GM19467 (cell line): ENCODE results near the gene RPAP3.

Source experiments
- ATAC-seq: cut with Tn5 transposase; IDR thresholded peaks from one replicate; pipeline ENCODE4 v1.9.1; 2021; ENCODE audit warnings: mild to moderate bottlenecking, moderate library complexity; ENCODE audit not compliant: unreplicated experiment

The RPAP3 gene, protein sequence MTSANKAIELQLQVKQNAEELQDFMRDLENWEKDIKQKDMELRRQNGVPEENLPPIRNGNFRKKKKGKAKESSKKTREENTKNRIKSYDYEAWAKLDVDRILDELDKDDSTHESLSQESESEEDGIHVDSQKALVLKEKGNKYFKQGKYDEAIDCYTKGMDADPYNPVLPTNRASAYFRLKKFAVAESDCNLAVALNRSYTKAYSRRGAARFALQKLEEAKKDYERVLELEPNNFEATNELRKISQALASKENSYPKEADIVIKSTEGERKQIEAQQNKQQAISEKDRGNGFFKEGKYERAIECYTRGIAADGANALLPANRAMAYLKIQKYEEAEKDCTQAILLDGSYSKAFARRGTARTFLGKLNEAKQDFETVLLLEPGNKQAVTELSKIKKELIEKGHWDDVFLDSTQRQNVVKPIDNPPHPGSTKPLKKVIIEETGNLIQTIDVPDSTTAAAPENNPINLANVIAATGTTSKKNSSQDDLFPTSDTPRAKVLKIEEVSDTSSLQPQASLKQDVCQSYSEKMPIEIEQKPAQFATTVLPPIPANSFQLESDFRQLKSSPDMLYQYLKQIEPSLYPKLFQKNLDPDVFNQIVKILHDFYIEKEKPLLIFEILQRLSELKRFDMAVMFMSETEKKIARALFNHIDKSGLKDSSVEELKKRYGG

DNA sequence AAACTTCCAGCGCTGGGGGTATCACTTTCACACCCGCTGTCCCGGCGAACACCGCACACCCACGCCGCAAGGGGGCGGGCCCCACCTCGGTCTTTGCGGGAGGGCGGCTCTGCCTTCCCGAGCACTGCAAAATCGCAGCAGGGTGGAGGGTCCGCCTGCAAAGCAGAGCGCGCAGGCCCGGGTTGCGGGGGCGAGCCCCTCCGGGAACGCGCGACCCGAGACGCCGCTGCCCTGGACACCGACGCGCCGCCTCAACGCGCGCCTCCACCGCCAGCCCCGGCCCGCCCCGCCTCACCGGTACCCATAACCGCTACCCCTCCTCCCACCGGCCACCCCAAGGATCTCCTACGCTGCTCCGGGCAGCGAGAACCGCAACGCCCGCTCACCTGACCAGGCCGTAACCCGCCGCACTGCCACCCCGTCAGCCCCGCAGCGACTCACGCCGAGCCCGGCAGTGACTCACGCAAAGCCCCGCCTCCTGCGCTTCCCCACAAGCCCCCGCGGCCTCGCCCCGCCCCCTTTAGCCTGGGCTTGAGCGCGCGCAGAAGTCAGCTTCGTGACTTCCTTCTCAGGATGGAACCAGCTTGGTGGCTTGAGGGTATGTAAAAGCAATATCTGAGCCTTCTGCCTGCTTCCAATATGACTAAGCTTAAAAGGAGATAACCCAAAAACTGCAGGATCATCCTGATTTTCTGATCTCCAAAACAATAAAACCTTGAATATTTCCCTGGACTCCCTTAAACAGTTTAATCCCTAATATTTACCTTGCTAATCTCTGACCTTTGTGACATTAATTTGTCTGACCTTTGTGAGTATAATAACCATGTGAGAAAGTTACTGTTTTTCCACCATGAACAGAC, at the start of gene RPAP3:
TSS of gene RPAP3 (minus strand) at position 465 of the 860 bp plus-strand sequence. CDS start 3,190 bp downstream, outside the sequence.
- ATAC-seq, result peak; percentile 78

- ATAC-seq, result no peak
Measured at GRCh38 chr12:47754881-47755280, 49.1 kb upstream of the RPAP3 start.

GRCh38 chr12:47754126-47754525, 48.3 kb upstream of the RPAP3 start:
- ATAC-seq, result no peak

DNA sequence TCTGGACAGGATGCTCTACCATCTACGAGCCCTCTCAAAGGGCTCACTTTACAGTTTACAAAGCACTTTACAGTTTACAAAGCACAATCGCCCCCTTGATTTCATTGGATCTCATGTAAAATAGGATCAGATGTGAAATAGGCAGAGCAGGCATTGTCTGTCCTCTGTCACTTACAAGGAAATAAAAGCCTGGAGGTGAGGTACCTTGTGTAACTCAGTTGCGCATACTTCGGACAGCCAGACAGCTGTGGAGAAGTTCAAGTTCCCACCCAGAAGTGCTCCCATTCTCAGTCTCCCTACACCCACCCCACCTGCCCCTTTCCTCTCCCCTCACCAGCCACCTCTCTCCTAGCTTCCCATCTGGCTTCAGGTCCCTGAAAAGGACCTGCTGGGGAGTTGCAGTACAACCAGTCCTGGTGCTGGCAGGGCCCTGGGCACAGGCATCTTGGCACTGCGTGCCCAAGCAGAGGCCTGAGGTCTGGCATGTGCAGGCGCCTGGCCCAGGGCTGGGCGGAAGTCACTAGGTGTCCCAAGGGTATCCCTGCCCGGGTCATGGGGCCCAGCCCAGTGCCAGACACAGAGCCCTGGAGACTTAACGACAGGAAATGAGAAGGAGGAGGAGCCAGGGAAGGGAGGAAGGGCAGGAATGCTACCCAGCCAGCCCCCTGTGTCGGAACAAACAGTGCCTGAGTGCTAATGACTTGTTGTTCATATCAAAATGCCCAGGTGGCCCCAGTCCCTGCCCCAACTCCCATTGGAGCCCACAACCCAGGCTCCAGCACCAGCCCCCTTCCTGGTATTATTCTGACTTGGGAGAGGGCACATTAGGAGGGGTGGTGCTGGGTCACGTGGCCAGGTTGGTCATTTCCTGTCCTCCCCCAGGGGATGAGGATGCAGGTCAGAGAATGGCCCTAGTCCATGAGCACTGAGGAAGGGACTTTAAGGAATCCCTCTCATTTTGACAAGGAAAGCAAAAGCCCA, 47.5 kb upstream of the RPAP3 start:
- ATAC-seq, result peak; percentile 38

GRCh38 chr12:47752552-47752951, 46.7 kb upstream of the RPAP3 start:
- no peak for ATAC-seq

DNA sequence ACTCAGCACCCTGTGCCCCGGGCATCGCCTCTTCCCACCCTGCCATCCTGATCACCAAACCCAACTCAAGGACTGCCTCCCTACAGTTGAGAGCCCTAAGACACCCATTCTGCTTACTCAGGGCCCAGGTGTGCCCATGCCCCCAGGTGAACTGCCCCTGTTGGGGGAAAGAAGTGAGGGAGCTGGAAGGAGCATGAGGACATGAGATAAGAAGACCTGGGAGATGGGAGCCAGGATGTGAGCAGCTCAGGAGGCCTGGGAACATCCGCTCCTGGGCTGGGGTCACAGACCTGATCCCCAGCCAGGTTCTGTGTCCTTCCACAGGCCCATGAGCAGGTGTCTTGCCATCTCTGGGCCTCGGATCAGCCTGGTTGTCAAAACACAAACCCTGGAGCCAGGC, 46.3 kb upstream of the RPAP3 start:
- no peak for ATAC-seq

DNA sequence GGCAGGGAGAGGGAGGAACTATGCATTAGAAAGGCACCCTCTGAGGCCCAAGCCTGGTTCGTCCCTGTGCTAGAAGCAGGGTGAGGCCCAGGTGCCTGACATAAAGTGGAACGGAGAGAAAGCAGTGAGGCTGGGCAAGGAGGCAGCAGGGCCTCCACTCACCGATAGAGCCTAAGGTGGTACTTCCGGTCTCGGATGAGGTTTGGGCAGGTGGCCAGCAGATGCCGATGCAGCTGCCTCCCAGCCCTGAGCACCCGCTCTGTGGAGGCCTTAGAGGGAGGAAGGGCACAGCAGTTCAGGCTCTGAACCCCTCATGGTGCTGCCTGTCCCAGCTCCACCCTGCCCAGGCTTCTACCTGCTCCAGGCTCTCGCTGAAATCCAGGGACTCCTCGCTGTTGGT, 45.7 kb upstream of the RPAP3 start:
- ATAC-seq, result no peak

- ATAC-seq, result no peak
Measured at GRCh38 chr12:47750916-47751470, 45.2 kb upstream of the RPAP3 start.

- ATAC-seq, result no peak
Measured at GRCh38 chr12:47750229-47750798, 44.5 kb upstream of the RPAP3 start.

DNA sequence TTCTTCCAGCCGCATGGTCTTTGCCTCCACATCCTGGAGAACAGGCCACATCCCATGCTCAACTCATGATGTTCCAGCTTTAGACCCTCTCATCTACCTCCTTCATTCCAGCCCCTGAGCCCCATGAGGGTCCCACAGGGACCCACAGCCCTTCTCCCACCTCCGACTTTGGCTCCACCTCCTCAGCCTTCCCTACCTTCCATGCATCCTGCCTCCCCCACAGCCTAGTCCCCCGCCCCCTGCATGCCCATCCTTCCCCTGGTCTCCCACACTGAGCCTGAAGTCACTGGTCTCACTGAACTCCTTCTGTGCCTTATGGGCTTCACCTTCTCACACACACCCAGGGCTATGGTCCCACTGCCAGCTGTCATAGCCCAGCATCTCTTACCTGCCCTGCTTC, 43.1 kb upstream of the RPAP3 start:
- ATAC-seq, result no peak

- no peak for ATAC-seq
Measured at GRCh38 chr12:47748507-47748828, 42.6 kb upstream of the RPAP3 start.

DNA sequence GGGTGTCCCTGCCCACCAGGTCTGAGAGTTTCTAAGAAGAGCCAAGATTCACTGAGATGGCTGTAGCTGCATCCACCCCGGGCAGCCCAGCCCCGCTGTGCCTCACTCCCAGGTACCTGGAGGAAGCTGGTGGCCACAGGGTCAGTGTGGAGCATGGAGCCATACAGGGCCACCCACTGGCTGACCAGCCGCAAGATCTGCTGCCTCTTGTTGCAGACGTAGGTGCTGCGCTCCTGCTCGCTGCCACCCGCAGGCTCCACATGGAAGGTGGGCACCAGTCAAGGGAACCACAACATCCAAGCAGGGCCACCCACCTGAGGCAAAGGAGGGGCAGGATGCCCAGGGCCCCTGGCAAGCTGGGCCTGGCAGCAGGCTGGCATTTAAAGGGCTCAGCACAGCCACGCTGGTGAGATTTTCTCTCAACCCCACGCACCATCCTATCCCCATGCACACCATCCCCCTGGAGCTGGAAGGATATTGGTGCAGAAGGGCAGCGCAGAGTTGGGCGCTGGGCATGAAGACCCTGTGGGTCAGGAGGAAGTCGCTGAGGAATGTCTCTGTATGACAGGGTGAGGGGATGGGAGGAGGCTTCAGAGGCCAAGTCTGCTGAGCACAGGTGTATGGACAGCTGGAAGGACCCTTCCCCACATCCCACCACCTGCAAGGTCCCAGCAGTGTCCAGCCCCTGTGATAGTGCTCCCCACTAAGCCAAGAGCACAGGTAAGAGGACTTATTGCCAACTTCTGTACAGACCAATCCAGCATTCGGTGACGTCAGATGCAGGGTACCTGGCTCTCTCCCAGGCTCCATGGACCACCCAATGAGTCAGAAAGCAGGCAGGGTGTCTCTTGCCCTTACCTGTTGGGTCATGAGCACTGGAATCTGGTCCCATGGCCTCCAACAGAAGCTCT, 42.0 kb upstream of the RPAP3 start:
- ATAC-seq, result no peak

DNA sequence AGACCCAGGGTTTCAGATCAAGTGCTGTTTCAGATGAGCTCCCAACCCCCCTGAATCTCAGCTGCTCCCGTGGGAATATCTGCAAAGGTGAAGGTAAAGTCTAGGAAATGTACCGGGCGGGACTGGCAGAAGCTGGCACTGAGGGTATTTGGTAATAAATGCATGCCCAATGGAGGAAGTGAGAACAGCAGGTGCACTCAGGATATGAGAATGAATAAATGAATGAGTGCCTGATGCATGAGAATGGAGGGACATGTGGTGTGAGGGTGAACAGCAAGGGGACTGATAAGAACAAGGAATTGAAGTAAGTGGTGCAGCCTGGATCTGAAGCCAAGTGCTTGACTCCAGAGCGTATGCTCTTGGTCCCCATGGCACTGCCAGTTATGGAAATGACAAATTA, 41.3 kb upstream of the RPAP3 start:
- no peak for ATAC-seq

DNA sequence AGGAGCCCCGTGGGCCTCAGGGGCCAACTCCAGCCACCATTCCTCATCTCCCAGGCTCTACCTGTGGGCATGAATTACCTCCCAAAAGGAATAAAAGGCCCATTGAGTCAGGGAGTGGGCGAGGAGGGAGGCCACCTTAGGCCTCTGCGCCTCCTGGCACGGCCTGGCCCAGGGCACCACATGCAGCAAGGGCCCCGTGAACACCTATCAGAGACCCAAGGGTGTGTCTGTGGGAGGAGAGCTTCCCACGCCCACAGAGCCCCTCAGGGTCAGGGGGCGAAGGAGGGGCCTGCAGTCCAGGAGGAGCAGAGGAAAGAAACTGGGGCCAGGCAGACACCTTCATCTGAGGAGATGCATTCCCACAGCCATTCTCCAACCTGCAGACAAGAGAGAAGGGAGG, 40.7 kb upstream of the RPAP3 start:
- ATAC-seq, result no peak

DNA sequence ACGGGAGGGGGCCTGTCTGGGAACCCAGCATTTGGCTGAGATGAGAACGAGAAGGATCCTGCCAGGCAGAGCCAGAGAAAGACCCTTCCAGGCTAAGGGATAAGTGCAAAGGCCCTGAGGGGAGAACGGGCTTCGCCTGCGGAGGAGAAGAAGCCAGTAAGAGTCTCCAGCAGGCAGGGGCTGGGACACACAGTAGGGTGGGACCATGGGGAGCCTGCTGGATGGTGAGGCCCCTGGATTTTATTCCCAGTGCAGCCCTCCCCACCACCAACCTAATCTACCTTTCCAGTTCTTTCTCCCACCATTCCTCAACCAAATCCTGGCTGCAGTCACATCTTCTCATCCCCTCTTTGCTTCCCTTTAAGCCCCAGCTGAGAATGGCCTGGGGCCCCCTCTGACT, 40.2 kb upstream of the RPAP3 start:
- ATAC-seq, result no peak

DNA sequence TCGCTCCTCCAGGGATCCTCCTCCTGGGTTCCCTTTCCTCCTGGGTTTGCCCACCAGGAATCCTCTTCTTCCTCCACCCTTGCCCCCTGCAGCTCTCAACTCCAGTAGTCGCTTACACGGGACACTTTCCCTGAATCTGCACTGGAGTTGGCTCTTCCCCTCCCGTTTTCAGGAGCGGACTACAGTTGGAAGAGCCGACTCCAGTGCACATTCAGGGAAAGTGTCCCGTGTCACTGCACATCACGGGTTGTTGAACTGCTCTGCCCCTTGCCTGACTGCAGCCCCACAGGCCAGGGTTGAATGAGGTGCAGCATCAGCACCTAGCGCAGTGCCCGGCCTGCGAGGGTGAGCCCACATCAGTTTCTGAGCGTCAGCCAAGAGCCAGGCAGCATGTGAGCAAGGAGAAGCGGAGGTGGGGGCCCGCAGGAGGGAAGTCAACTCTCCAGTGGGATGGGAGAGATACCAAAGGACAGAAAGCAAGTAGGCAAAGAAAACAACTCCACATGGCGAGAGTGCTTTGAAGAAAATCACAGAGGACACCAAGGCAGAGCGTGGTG, 39.7 kb upstream of the RPAP3 start:
- ATAC-seq, result no peak

DNA sequence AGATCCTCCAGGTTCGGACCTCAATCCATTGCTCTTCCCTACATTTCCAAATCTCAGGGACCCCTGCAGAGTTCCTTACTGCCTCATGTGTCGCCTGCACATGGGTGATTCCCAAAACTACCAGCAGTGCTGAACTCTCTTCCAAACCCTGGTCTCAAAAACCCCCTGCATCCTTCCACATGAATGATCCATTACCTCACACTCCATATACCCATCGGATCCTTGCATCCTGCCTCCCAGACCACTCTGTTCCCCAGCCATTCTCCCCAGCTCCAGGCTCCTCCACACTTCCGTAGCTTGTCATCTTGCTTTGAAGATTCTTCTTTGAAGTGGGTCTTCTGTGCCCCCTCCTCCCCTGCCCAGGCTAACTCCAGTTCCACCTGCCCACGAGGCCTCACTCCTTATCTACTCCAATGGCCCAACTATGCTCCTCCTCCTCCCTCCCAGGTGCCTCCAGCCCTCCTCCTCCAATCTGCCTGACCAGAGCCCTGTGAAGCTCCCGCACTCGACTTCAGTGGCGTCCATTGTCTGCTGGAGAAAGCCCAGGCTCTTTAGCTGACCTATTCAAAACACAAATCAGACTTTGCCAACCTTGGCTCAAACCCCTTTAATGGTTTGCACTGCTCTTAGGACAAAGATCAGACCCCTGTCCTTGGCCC, 39.1 kb upstream of the RPAP3 start:
- ATAC-seq, result no peak
